ENCODE data around the gene COL5A1. TPM values are rescaled to one million over a fixed set of nuclear protein-coding genes. Genes with fewer than 3 reads are reported as not detected.

Gene COL5A1
- total and polyA plus RNA-seq, 3 experiments from 2014 or later = 0.02 to 0.43 (median 0.13) TPM

DNA sequence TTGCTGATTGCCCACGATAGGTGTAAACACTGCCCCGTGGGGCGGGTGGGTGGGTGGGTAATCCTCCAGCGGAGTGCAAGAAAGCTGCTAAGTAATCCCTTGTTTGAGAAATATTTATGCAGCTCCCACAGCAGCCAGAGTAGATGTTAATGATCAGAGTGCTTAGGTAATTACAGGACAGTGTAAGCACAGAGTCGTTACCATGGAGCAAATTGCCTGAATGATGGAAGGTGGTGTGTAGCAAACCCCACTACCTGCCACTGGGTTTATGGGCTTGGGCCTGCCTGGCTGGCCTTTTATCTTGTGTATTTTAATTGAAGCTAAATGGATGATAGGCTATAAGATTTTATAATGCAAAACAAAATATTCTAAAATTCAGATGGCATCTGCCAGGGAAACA is 110.0 kb downstream of the COL5A1 start:
- H3K27ac Mint-ChIP-seq = no peak overlapping the region
- H3K36me3 Mint-ChIP-seq = no peaks in the 10 kb centered on the region
- peaks cover 0 to 5% of the 10 kb centered on the region in 2 donors for H3K27me3 Mint-ChIP-seq
- H3K4me1 Mint-ChIP-seq = no peaks in the 10 kb centered on the region
- DNase-seq = no peak
- Histone ChIP-seq H3K27me3 (ENCODE audit: insufficient read depth, low read length, poor library complexity, severe bottlenecking) (no peaks in the 10 kb centered on the region), H3K4me3 (ENCODE audit: low read length) (no peak overlapping the region), H3K27ac (ENCODE audit: low read depth, low read length) (no peak overlapping the region), H3K9me3 (ENCODE audit: low read length) (no peaks in the 10 kb centered on the region), H3K4me1 (ENCODE audit: insufficient read depth, low read length) (no peaks in the 10 kb centered on the region), H3K36me3 (ENCODE audit: insufficient read depth, low read length) (no peaks in the 10 kb centered on the region)
- POLR2A ChIA-PET = no interaction called here
- H3K9me3 Mint-ChIP-seq = no peaks in the 10 kb centered on the region
- CTCF ChIA-PET = no interaction called here
- H3K4me3 Mint-ChIP-seq = no peak overlapping the region

DNA sequence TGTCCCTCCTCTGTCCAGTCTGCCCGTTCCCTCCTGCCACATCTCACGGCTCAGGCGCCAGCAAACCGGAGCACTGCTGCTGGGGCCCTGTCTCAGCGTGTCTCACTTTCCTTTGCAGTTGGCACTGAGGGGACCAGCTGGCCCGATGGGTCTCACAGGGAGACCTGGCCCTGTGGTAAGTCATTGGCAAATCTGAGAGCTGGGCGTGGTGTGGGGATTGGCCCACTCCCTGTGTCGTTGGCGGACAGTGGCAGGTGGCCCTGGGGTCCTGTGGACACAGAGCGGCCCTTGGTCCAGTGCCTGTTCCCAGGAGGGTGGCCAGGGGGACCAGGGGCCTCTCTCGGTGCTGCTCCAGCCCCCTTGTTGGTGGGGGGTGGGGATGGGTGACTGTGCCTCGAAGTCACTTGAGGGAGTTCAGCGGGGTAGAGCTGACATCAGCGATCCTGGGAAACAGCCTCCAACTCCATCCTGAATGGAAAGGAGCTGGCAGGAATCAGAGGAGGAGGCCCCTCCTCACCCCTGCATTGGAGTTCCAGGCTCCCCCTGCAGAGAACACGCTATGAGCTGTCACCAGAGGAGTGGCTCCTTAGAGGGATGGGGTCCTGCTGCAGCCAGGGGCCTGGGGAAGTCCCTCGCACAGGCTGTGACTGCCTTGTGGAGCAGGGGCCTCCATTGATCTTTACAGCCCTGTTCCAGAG is 111.0 kb downstream of the COL5A1 start:
- no peaks in the 10 kb centered on the region for H3K4me1 ChIP-seq (ENCODE audit: insufficient read depth, low read length)
- no peak overlapping the region for H3K4me3 Mint-ChIP-seq
- CTCF ChIA-PET = no interaction called here

DNA sequence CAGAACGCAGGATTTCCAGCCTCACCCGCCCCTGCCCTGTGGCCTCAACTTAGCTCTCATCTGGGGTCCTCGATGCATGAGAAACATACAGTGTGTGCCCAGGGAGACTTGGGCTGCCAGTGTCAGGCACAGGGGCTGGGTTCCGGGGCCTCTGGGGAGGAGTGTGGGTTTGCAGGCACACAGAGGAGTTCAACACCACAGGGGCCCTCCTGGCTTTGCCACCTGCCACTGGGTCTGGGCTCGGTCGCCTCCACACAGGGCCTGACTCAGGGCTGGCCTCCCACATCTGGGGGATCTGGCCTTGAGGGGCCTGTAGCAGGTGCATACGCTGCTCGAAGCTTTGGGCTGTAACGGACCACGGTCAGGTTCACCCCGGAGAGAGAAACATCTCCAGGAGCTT is 111.6 kb downstream of the COL5A1 start:
- no peak overlapping the region for H3K4me3 ChIP-seq (ENCODE audit: low read length)
- Mint-ChIP-seq H3K4me3 (no peak overlapping the region), H3K27me3 (peaks cover 0 to 5% of the 10 kb centered on the region in 2 donors), H3K27ac (no peak overlapping the region), H3K4me1 (no peaks in the 10 kb centered on the region), H3K36me3 (no peaks in the 10 kb centered on the region), H3K9me3 (no peaks in the 10 kb centered on the region)
- H3K36me3 ChIP-seq (ENCODE audit: insufficient read depth, low read length) = no peaks in the 10 kb centered on the region
- no peaks in the 10 kb centered on the region for H3K9me3 ChIP-seq (ENCODE audit: low read length)
- ChIA-PET POLR2A (no interaction called here), CTCF (no interaction called here)
- no peaks in the 10 kb centered on the region for H3K4me1 ChIP-seq (ENCODE audit: insufficient read depth, low read length)
- DNase-seq = no peak
- H3K27me3 ChIP-seq (ENCODE audit: insufficient read depth, low read length, poor library complexity, severe bottlenecking) = no peaks in the 10 kb centered on the region
- H3K27ac ChIP-seq (ENCODE audit: low read depth, low read length) = no peak overlapping the region

More for the DNA sequence above, 111.0 kb downstream of the COL5A1 start:
- Histone ChIP-seq H3K36me3 (ENCODE audit: insufficient read depth, low read length) (no peaks in the 10 kb centered on the region), H3K27ac (ENCODE audit: low read depth, low read length) (no peak overlapping the region), H3K4me3 (ENCODE audit: low read length) (no peak overlapping the region), H3K27me3 (ENCODE audit: insufficient read depth, low read length, poor library complexity, severe bottlenecking) (no peaks in the 10 kb centered on the region), H3K9me3 (ENCODE audit: low read length) (no peaks in the 10 kb centered on the region)
- Mint-ChIP-seq H3K36me3 (no peaks in the 10 kb centered on the region), H3K27me3 (peaks cover 0 to 5% of the 10 kb centered on the region in 2 donors), H3K9me3 (no peaks in the 10 kb centered on the region), H3K4me1 (no peaks in the 10 kb centered on the region), H3K27ac (no peak overlapping the region)
- POLR2A ChIA-PET = no interaction called here
- DNase-seq = no peak

DNA sequence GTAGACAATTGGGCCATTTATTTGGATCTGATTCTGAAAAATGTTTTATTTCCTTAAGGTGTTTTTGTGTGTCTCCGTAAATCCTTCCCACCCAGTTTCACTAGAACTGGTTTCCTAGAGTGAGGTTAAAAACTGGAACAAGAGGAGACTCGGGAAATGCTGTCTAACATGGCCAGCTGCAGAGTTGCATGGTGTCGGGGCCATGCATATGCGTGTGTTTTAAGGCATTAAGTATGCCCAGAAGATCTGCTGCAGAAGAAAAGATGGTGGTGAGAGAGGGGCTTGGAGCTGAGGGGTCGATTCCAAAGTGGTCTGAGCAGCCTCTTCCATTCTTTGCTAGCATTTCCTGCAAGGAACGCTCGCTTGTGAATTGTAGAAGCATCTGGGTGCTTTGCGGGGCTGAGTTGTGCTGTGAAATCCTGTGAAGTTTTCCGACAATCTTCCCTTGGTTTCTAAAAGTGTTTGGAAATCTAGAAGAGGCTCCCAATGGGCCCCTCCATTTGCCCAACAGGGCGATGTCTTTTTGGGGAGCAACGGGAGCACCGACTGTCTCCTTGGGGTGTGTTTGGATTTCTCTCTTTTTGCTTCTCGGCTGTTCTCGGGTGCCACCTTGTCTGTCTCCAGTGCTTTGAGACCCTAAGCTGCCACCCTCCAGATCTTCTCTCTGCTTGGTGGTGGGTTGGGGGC is 113.8 kb downstream of the COL5A1 start:
- no peak overlapping the region for H3K4me3 Mint-ChIP-seq

DNA sequence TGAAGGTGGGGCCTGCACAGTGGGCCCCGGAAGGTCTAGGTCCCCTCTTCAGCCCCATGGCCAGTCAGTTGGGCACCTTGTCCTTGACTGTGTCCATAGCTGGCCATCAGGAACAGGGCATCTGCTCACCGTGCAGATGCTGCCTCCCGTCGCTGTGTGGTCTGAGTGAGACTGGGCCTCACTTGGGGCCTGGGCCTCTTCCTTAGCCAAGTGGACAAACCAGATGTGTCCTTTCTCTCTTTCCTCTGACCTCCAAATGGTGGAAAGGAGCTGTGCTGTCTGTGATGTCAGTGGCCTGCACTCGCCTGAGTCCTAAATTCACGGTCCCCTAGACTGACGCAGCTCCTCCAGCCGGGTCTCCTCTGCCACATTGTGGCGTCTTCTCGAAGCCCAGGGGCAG is 114.5 kb downstream of the COL5A1 start:
- no peaks in the 10 kb centered on the region for H3K36me3 ChIP-seq (ENCODE audit: insufficient read depth, low read length)
- Mint-ChIP-seq H3K4me1 (no peaks in the 10 kb centered on the region), H3K27ac (no peak overlapping the region), H3K36me3 (no peaks in the 10 kb centered on the region), H3K27me3 (peaks cover 0 to 5% of the 10 kb centered on the region in 2 donors), H3K9me3 (no peaks in the 10 kb centered on the region), H3K4me3 (no peak overlapping the region)
- ChIA-PET CTCF (no interaction called here), POLR2A (no interaction called here)
- no peaks in the 10 kb centered on the region for H3K4me1 ChIP-seq (ENCODE audit: insufficient read depth, low read length)
- no peaks in the 10 kb centered on the region for H3K9me3 ChIP-seq (ENCODE audit: low read length)
- H3K4me3 ChIP-seq (ENCODE audit: low read length) = no peak overlapping the region
- H3K27me3 ChIP-seq (ENCODE audit: insufficient read depth, low read length, poor library complexity, severe bottlenecking) = no peaks in the 10 kb centered on the region
- no peak for DNase-seq
- no peak overlapping the region for H3K27ac ChIP-seq (ENCODE audit: low read depth, low read length)

More for the DNA sequence above, 113.8 kb downstream of the COL5A1 start:
- Mint-ChIP-seq H3K36me3 (no peaks in the 10 kb centered on the region), H3K27me3 (peaks cover 0 to 5% of the 10 kb centered on the region in 2 donors), H3K4me1 (no peaks in the 10 kb centered on the region), H3K9me3 (no peaks in the 10 kb centered on the region), H3K27ac (peak overlapping the region in 1 of 8 donors; percentile 29)
- CTCF ChIA-PET = no interaction called here
- H3K27me3 ChIP-seq (ENCODE audit: insufficient read depth, low read length, poor library complexity, severe bottlenecking) = no peaks in the 10 kb centered on the region
- POLR2A ChIA-PET = no interaction called here
- H3K36me3 ChIP-seq (ENCODE audit: insufficient read depth, low read length) = no peaks in the 10 kb centered on the region
- DNase-seq = no peak
- no peak overlapping the region for H3K27ac ChIP-seq (ENCODE audit: low read depth, low read length)
- no peak overlapping the region for H3K4me3 ChIP-seq (ENCODE audit: low read length)
- H3K4me1 ChIP-seq (ENCODE audit: insufficient read depth, low read length) = no peaks in the 10 kb centered on the region
- no peaks in the 10 kb centered on the region for H3K9me3 ChIP-seq (ENCODE audit: low read length)

DNA sequence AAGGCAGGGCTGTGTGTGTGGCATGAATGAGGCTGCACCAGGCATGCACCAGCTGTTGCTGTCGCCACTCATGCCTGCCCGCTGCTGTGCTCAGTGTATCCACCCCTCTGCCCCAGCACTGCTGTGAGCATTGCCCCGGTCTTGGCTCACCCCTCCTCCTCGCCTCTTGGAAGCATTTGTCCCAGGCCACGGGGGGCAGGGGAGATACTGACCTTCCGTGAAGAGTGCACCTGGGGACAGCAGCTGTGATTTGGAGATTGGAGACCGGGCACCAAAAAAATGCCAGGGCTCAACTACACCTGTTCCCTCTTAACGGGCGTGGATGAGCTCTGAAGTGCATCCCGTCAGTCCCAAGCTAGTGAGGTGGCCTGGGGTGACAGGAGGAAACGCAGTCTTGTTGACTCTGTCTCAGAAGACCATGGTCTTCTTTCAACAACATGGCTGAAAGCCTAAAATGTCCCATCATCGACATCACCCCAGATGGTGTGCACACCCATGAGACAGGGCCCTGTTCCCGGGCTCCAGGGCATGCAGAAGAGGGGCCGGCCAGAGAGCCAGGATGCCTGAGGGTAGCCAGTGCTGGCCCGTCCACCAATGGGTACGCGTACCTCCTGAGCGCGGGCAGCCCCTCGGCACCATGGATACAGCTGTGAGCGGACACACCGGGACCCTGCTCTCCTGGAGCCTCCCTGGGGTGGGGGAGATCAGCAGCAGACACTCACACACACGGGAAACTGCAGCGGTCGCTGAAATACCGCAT is 115.8 kb downstream of the COL5A1 start:
- H3K36me3 ChIP-seq (ENCODE audit: insufficient read depth, low read length) = no peaks in the 10 kb centered on the region
- ChIA-PET CTCF (no interaction called here), POLR2A (no interaction called here)
- H3K9me3 ChIP-seq (ENCODE audit: low read length) = no peaks in the 10 kb centered on the region
- no peak overlapping the region for H3K27ac Mint-ChIP-seq
- no peak overlapping the region for H3K27ac ChIP-seq (ENCODE audit: low read depth, low read length)
- no peaks in the 10 kb centered on the region for H3K27me3 ChIP-seq (ENCODE audit: insufficient read depth, low read length, poor library complexity, severe bottlenecking)
- peaks cover 0 to 5% of the 10 kb centered on the region in 2 donors for H3K27me3 Mint-ChIP-seq
- no peaks in the 10 kb centered on the region for H3K4me1 ChIP-seq (ENCODE audit: insufficient read depth, low read length)
- no peak overlapping the region for H3K4me3 Mint-ChIP-seq
- H3K36me3 Mint-ChIP-seq = no peaks in the 10 kb centered on the region
- no peak for DNase-seq
- no peaks in the 10 kb centered on the region for H3K4me1 Mint-ChIP-seq
- H3K9me3 Mint-ChIP-seq = no peaks in the 10 kb centered on the region
- no peak overlapping the region for H3K4me3 ChIP-seq (ENCODE audit: low read length)

DNA sequence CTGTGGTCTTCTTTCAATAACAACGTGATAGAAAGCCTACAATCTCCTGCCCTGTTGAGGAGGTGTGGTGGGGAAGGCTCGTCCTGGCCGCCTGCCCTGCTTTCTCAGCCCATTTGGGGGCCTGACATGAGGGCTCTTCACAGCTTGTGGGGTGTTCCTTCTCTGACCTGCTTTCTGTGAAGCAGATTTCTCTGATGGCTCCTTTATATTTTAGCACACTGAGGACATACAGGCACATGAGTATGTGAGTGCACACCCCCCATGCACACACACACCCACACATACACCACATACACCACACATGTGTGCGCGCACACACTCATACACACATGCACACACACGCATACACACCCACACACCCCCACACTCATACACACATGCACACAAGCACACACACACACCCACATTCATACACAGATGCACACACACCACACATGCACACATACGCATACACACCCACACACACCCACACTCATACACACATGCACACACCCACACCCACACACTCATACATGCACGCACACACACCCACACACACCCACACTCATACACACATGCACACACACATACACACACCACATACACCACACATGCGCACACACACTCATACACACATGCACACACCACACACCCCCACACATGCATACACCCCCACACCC is 117.5 kb downstream of the COL5A1 start:
- DNase-seq = no peak
- Mint-ChIP-seq H3K27me3 (peaks cover 0 to 5% of the 10 kb centered on the region in 2 donors), H3K4me3 (no peak overlapping the region), H3K36me3 (no peaks in the 10 kb centered on the region), H3K9me3 (peaks cover 0 to 2% (median 0%) of the 10 kb centered on the region in 5 donors), H3K27ac (peak overlapping the region in 2 of 8 donors; percentile 30 to 68), H3K4me1 (no peaks in the 10 kb centered on the region)
- Histone ChIP-seq H3K9me3 (ENCODE audit: low read length) (no peaks in the 10 kb centered on the region), H3K4me3 (ENCODE audit: low read length) (no peak overlapping the region), H3K27me3 (ENCODE audit: insufficient read depth, low read length, poor library complexity, severe bottlenecking) (no peaks in the 10 kb centered on the region), H3K36me3 (ENCODE audit: insufficient read depth, low read length) (no peaks in the 10 kb centered on the region), H3K27ac (ENCODE audit: low read depth, low read length) (no peak overlapping the region), H3K4me1 (ENCODE audit: insufficient read depth, low read length) (no peaks in the 10 kb centered on the region)
- CTCF ChIA-PET = no interaction called here
- POLR2A ChIA-PET = no interaction called here

DNA sequence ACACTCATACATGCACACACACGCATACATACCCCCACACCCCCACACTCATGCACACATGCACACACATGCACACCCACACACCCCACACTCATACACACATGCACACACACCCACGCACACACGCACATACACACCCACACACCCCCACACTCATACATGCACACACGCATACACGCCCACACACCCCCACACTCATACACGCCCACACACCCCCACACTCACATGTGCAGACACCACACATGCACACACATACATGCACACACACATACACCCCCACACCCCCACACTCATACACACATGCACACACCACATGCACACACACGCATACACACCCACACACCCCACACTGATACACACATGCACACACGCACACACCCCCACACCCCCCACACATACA is 118.3 kb downstream of the COL5A1 start:
- no peaks in the 10 kb centered on the region for H3K4me1 Mint-ChIP-seq
- H3K4me1 ChIP-seq (ENCODE audit: insufficient read depth, low read length) = no peaks in the 10 kb centered on the region
- H3K4me3 ChIP-seq (ENCODE audit: low read length) = no peak overlapping the region
- peaks cover 0 to 2% (median 0%) of the 10 kb centered on the region in 5 donors for H3K9me3 Mint-ChIP-seq
- DNase-seq = no peak
- POLR2A ChIA-PET = no interaction called here
- no peak overlapping the region for H3K4me3 Mint-ChIP-seq
- H3K36me3 ChIP-seq (ENCODE audit: insufficient read depth, low read length) = no peaks in the 10 kb centered on the region
- no peaks in the 10 kb centered on the region for H3K27me3 ChIP-seq (ENCODE audit: insufficient read depth, low read length, poor library complexity, severe bottlenecking)
- H3K27ac Mint-ChIP-seq = no peak overlapping the region
- no peaks in the 10 kb centered on the region for H3K36me3 Mint-ChIP-seq
- H3K27ac ChIP-seq (ENCODE audit: low read depth, low read length) = no peak overlapping the region
- H3K27me3 Mint-ChIP-seq = peaks cover 0 to 4% of the 10 kb centered on the region in 2 donors
- no peaks in the 10 kb centered on the region for H3K9me3 ChIP-seq (ENCODE audit: low read length)
- CTCF ChIA-PET = no interaction called here
